OCI-LY3 (cell line): ENCODE results near the gene SDK1.

Experiments used
- H2AFZ ChIP-seq: fragments of 200-600, 300-600 bp; shearing (Covaris generic); 2 replicates; pipeline ENCODE4 v1.6.0; 2014; ENCODE audit warnings: antibody characterized with exemption, low read depth, low read length
- H3K27ac ChIP-seq: fragments of 200-600, 300-600 bp; sonication (generic); 2 replicates; pipeline ENCODE4 v1.5.1; 2014; ENCODE audit warnings: mild to moderate bottlenecking, low read length, moderate library complexity, mixed read lengths
- H3K27me3 ChIP-seq: fragments of 200-600, 300-600 bp; sonication (generic); 2 replicates; pipeline ENCODE4 v1.6.1; 2014; ENCODE audit warnings: low read depth, low read length, mixed read lengths
- H3K36me3 ChIP-seq: fragments of 200-600, 300-600 bp; sonication (generic); replicated peaks from 2 replicates; pipeline ENCODE3; 2014; ENCODE audit warnings: low read depth, low read length, mixed read lengths
- H3K4me1 ChIP-seq: fragments of 300-600, 200-600 bp; sonication (generic); 2 replicates; pipeline ENCODE4 v1.6.1; 2014; ENCODE audit warnings: low read length, mixed read lengths
- H3K4me2 ChIP-seq: fragments of 200-600, 300-600 bp; sonication (generic); 2 replicates; pipeline ENCODE4 v1.6.1; 2014; ENCODE audit warnings: low read length, mixed read lengths
- H3K4me3 ChIP-seq: fragments of 300-600, 200-600 bp; sonication (generic); 2 replicates; pipeline ENCODE4 v1.5.1; 2014; ENCODE audit warnings: antibody characterized with exemption, mild to moderate bottlenecking, low read length, moderate library complexity
- H3K79me2 ChIP-seq: fragments of 300-600, 200-600 bp; shearing (Covaris generic); 2 replicates; pipeline ENCODE4 v1.6.1; 2014; ENCODE audit warnings: mild to moderate bottlenecking, low read length, mixed read lengths
- H3K9ac ChIP-seq: fragments of 300-600, 200-600 bp; shearing (Covaris generic); 2 replicates; pipeline ENCODE4 v1.6.0; 2014; ENCODE audit warnings: mild to moderate bottlenecking, low read length, moderate library complexity
- H3K9me3 ChIP-seq: fragments of 200-600, 300-600 bp; shearing (Covaris generic); 2 replicates; pipeline ENCODE4 v1.6.1; 2014; ENCODE audit warnings: low read length, mixed read lengths; ENCODE audit not compliant: insufficient read depth
- H4K20me1 ChIP-seq: fragments of 200-600, 300-600 bp; sonication (generic); 2 replicates; pipeline ENCODE4 v1.6.1; 2016; ENCODE audit warnings: low read length, mixed read lengths; ENCODE audit not compliant: insufficient read depth
- EZH2phosphoT487 ChIP-seq: fragments of 200-600 bp; shearing (Covaris generic); IDR thresholded peaks from 2 replicates; pipeline ENCODE4 v1.6.1; 2018; ENCODE audit warnings: antibody characterized with exemption, mixed run types, low read depth
- TF ChIP-seq, protein P1 (sequence below): fragments of 200-600, 300-600 bp; sonication (generic); IDR thresholded peaks from 2 replicates; pipeline ENCODE4 v1.5.1; 2014; ENCODE audit warnings: antibody characterized with exemption, low read length, low read depth

SDK1 gene

GRCh38 chr7:3942276-3942675 is 641.2 kb downstream of the SDK1 start:
- Histone ChIP-seq H3K79me2 (no peaks in the 10 kb centered on the region), H3K9ac (no peak overlapping the region), H3K36me3 (no peaks in the 10 kb centered on the region), H3K27me3 (no peaks in the 10 kb centered on the region), H3K27ac (no peak overlapping the region), H3K9me3 (no peaks in the 10 kb centered on the region), H3K4me3 (no peak overlapping the region), H3K4me2 (no peak overlapping the region), H3K4me1 (no peaks in the 10 kb centered on the region), H4K20me1 (no peaks in the 10 kb centered on the region), H2AFZ (no peak overlapping the region)
- TF ChIP-seq, protein P1, sequence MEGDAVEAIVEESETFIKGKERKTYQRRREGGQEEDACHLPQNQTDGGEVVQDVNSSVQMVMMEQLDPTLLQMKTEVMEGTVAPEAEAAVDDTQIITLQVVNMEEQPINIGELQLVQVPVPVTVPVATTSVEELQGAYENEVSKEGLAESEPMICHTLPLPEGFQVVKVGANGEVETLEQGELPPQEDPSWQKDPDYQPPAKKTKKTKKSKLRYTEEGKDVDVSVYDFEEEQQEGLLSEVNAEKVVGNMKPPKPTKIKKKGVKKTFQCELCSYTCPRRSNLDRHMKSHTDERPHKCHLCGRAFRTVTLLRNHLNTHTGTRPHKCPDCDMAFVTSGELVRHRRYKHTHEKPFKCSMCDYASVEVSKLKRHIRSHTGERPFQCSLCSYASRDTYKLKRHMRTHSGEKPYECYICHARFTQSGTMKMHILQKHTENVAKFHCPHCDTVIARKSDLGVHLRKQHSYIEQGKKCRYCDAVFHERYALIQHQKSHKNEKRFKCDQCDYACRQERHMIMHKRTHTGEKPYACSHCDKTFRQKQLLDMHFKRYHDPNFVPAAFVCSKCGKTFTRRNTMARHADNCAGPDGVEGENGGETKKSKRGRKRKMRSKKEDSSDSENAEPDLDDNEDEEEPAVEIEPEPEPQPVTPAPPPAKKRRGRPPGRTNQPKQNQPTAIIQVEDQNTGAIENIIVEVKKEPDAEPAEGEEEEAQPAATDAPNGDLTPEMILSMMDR = no peak
- TF ChIP-seq EZH2phosphoT487 = no peak

DNA sequence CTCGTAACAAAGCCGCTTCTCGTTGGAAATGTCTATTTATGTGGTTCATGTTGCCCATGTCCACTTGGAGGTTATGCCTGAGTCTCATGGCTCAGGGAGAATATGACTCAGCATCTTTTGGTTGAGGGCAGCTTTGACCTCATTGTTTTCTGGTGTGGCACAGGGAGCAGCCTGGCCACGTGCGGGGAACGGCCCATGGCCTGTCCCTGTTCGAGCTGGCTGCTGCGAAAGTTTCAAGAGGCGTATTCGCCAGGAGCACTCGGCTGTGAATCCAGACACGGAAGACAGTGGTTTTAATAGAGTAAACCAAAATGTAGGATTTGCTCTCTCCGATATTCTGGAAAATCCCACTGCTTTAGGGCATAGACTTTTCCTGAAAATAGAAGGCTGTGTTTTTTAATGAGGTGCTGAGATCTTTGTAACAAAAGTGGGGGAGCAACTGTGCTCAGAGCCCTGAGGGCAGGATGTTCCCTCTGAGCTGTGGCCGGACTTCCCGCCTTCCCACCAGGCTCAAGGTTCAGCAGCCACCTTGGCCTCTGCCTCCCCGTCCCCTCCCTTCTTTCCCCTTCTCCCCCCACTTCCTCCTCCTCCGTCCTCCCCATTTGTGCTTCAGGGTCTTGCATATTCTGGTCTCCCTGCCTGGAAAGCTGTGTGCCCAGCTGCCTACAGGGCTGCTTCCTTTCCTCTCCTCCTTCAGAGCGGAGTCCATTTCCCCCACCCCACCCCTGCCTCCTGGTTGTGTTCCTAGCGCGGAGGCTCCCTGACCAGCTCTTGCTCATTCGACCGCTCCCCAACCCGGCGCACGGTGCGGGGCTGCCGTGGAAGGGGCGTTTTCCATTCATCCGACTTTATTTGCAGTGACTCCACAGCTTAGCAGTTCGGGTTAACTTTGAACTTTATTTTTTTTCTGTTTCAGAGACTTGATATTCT is 642.0 kb downstream of the SDK1 start:
- H3K9me3 ChIP-seq = no peaks in the 10 kb centered on the region
- no peak overlapping the region for H3K4me3 ChIP-seq

GRCh38 chr7:3943779-3944520 is 642.9 kb downstream of the SDK1 start:
- H3K9me3 ChIP-seq = no peaks in the 10 kb centered on the region
- H3K4me2 ChIP-seq = no peak overlapping the region
- H3K27me3 ChIP-seq = no peaks in the 10 kb centered on the region
- H3K9ac ChIP-seq = no peak overlapping the region
- no peak overlapping the region for H3K4me3 ChIP-seq
- H3K79me2 ChIP-seq = no peaks in the 10 kb centered on the region
- H2AFZ ChIP-seq = no peak overlapping the region
- no peak for TF ChIP-seq EZH2phosphoT487
- TF ChIP-seq, protein P1 = no peak
- no peaks in the 10 kb centered on the region for H3K36me3 ChIP-seq
- no peak overlapping the region for H3K27ac ChIP-seq
- H4K20me1 ChIP-seq = no peaks in the 10 kb centered on the region
- no peaks in the 10 kb centered on the region for H3K4me1 ChIP-seq

More for the DNA sequence above, 642.0 kb downstream of the SDK1 start:
- no peak overlapping the region for H3K27ac ChIP-seq
- no peaks in the 10 kb centered on the region for H3K4me1 ChIP-seq
- H3K9ac ChIP-seq = no peak overlapping the region
- TF ChIP-seq, protein P1 = no peak
- no peak for TF ChIP-seq EZH2phosphoT487
- H3K4me2 ChIP-seq = no peak overlapping the region
- H3K36me3 ChIP-seq = no peaks in the 10 kb centered on the region
- H4K20me1 ChIP-seq = no peaks in the 10 kb centered on the region
- H3K27me3 ChIP-seq = no peaks in the 10 kb centered on the region
- H2AFZ ChIP-seq = no peak overlapping the region
- no peaks in the 10 kb centered on the region for H3K79me2 ChIP-seq

- Histone ChIP-seq H3K4me2 (no peak overlapping the region), H3K4me1 (no peaks in the 10 kb centered on the region), H3K27ac (no peak overlapping the region), H3K4me3 (no peak overlapping the region), H3K27me3 (no peaks in the 10 kb centered on the region), H3K9ac (no peak overlapping the region), H3K79me2 (no peaks in the 10 kb centered on the region), H4K20me1 (no peaks in the 10 kb centered on the region), H2AFZ (no peak overlapping the region), H3K9me3 (no peaks in the 10 kb centered on the region), H3K36me3 (no peaks in the 10 kb centered on the region)
- TF ChIP-seq, protein P1 = no peak
- TF ChIP-seq EZH2phosphoT487 = no peak
These were observed 648.2 kb downstream of the SDK1 start for GRCh38 chr7:3949242-3949640.
